WTC11 (cell line): Measurements from ENCODE around the gene GATA1. TPM values are rescaled to one million over a fixed set of nuclear protein-coding genes. Genes with fewer than 3 reads are reported as not detected.

ENCODE experiments used
- ATAC-seq: fragments of 200-7000 bp; cut with Tn5 transposase; 2 replicates; pipeline ENCODE4 v1.10.0; 2021; ENCODE audit warnings: mild to moderate bottlenecking, moderate library complexity
- CTCF ChIA-PET: fragments of 300-600 bp; sonication (Branson Sonifier 250); formaldehyde crosslinking; loops from one replicate; lab custom pipeline; 2021; ENCODE audit warnings: antibody characterized with exemption; lab: Charles Lee
- POLR2A ChIA-PET: fragments of 350-600 bp; sonication (Branson Sonifier 250); formaldehyde crosslinking; loops from one replicate; lab custom pipeline; 2021; ENCODE audit warnings: antibody characterized with exemption; lab: Charles Lee
- DNase-seq: peaks from one replicate; pipeline ENCODE4 v3.0.0; 2021; ENCODE audit warnings: low spot score
- H3K27ac Mint-ChIP-seq: 2 replicates; pipeline ENCODE4 v1.8.0; 2021; ENCODE audit warnings: mixed read lengths
- H3K27me3 Mint-ChIP-seq: 2 replicates; pipeline ENCODE4 v1.8.0; 2021; ENCODE audit warnings: low read depth, mild to moderate bottlenecking, moderate library complexity, mixed read lengths
- H3K36me3 Mint-ChIP-seq: 2 replicates; pipeline ENCODE4 v1.8.0; 2021; ENCODE audit warnings: mixed read lengths
- H3K4me1 Mint-ChIP-seq: 2 replicates; pipeline ENCODE4 v1.8.0; 2022; ENCODE audit warnings: mixed read lengths
- H3K4me3 Mint-ChIP-seq: 2 replicates; pipeline ENCODE4 v1.8.0; 2021; ENCODE audit warnings: mild to moderate bottlenecking, moderate library complexity, mixed read lengths
- H3K9me3 Mint-ChIP-seq: 2 replicates; pipeline ENCODE4 v1.8.0; 2021; ENCODE audit warnings: mixed read lengths
- ATF1 ChIP-seq: sonication (generic); formaldehyde crosslinking; IDR thresholded peaks from 2 replicates; pipeline ENCODE4 v1.8.1; 2023; ENCODE audit warnings: mild to moderate bottlenecking, moderate library complexity, missing genetic modification reagents
- CBFB ChIP-seq: sonication (generic); formaldehyde crosslinking; IDR thresholded peaks from 2 replicates; pipeline ENCODE4 v1.8.1; 2022; ENCODE audit warnings: mild to moderate bottlenecking, low read depth, missing genetic modification reagents
- CREM ChIP-seq: sonication (generic); formaldehyde crosslinking; IDR thresholded peaks from 2 replicates; pipeline ENCODE4 v1.8.1; 2022; ENCODE audit warnings: mild to moderate bottlenecking, missing genetic modification reagents, moderate library complexity
- ELF4 ChIP-seq: sonication (generic); formaldehyde crosslinking; IDR thresholded peaks from 2 replicates; pipeline ENCODE4 v1.8.1; 2022; ENCODE audit warnings: low read depth, mild to moderate bottlenecking, moderate library complexity, missing genetic modification reagents
- GABPB1 ChIP-seq: sonication (generic); formaldehyde crosslinking; IDR thresholded peaks from 2 replicates; pipeline ENCODE4 v1.8.1; 2023; ENCODE audit warnings: mild to moderate bottlenecking, missing genetic modification reagents
- HMGA2 ChIP-seq: fragments of 250-450 bp; sonication (Bioruptor Pico); IDR thresholded peaks from 2 replicates; pipeline ENCODE4 v1.4.0; 2021; ENCODE audit warnings: mild to moderate bottlenecking, moderate library complexity
- JUN ChIP-seq: sonication (generic); formaldehyde crosslinking; IDR thresholded peaks from 2 replicates; pipeline ENCODE4 v1.8.0; 2023; ENCODE audit warnings: mild to moderate bottlenecking, missing genetic modification reagents
- KAT7 ChIP-seq: sonication (generic); formaldehyde crosslinking; IDR thresholded peaks from 2 replicates; pipeline ENCODE4 v1.8.1; 2023; ENCODE audit warnings: missing genetic modification reagents, mild to moderate bottlenecking, borderline replicate concordance
- MXD4 ChIP-seq: fragments of 250-450 bp; sonication (Bioruptor Pico); IDR thresholded peaks from 2 replicates; pipeline ENCODE4 v1.8.0; 2021; ENCODE audit warnings: mild to moderate bottlenecking, moderate library complexity, borderline replicate concordance
- NR1H2 ChIP-seq: sonication (generic); formaldehyde crosslinking; IDR thresholded peaks from 2 replicates; pipeline ENCODE4 v1.9.0; 2021; ENCODE audit warnings: mild to moderate bottlenecking, moderate library complexity, missing genetic modification reagents
- NR3C1 ChIP-seq: sonication (generic); formaldehyde crosslinking; conservative IDR thresholded peaks from 2 replicates; pipeline ENCODE4 v1.8.1; 2023; ENCODE audit warnings: low read depth, mild to moderate bottlenecking, missing genetic modification reagents
- RELA ChIP-seq: sonication (generic); formaldehyde crosslinking; IDR thresholded peaks from 2 replicates; pipeline ENCODE4 v1.8.1; 2022; ENCODE audit warnings: missing genetic modification reagents, mild to moderate bottlenecking, borderline replicate concordance
- SMAD3 ChIP-seq: sonication (generic); formaldehyde crosslinking; IDR thresholded peaks from 2 replicates; pipeline ENCODE4 v1.8.0; 2022; ENCODE audit warnings: missing genetic modification reagents, mild to moderate bottlenecking, borderline replicate concordance
- SMAD4 ChIP-seq: sonication (generic); formaldehyde crosslinking; IDR thresholded peaks from 2 replicates; pipeline ENCODE4 v1.8.0; 2022; ENCODE audit warnings: mild to moderate bottlenecking, missing genetic modification reagents
- SP1 ChIP-seq: sonication (generic); formaldehyde crosslinking; conservative IDR thresholded peaks from 2 replicates; pipeline ENCODE4 v1.8.1; 2022; ENCODE audit warnings: missing genetic modification reagents
- TEAD1 ChIP-seq: sonication (generic); formaldehyde crosslinking; IDR thresholded peaks from 2 replicates; pipeline ENCODE4 v1.8.0; 2022; ENCODE audit warnings: mild to moderate bottlenecking, missing genetic modification reagents
- TEAD4 ChIP-seq: sonication (generic); formaldehyde crosslinking; IDR thresholded peaks from 2 replicates; pipeline ENCODE4 v1.8.0; 2022; ENCODE audit warnings: mild to moderate bottlenecking, missing genetic modification reagents
- ZNF121 ChIP-seq: sonication (generic); formaldehyde crosslinking; IDR thresholded peaks from 2 replicates; pipeline ENCODE4 v1.8.0; 2023; ENCODE audit warnings: missing genetic modification reagents
- ZNF263 ChIP-seq: sonication (generic); formaldehyde crosslinking; IDR thresholded peaks from 2 replicates; pipeline ENCODE4 v1.8.1; 2022; ENCODE audit warnings: low read depth, mild to moderate bottlenecking, moderate library complexity, missing genetic modification reagents
- ZNF416 ChIP-seq: fragments of 250-450 bp; sonication (Bioruptor Pico); IDR thresholded peaks from 2 replicates; pipeline ENCODE4 v1.9.0; 2021; ENCODE audit warnings: mild to moderate bottlenecking, inconsistent platforms
- total RNA-seq: library from RNA; stranded (reverse); gene quantifications from 3 replicates; pipeline ENCODE4 v1.2.3, GENCODE V29; 2021
- TF ChIP-seq, protein P1 (sequence below): fragments of 250-450 bp; sonication (Bioruptor Pico); IDR thresholded peaks from 2 replicates; pipeline ENCODE4 v1.9.0; 2021; ENCODE audit warnings: mild to moderate bottlenecking, borderline replicate concordance
- TF ChIP-seq, protein P2 (sequence below): sonication (generic); formaldehyde crosslinking; IDR thresholded peaks from 2 replicates; pipeline ENCODE4 v1.8.1; 2023; ENCODE audit warnings: mild to moderate bottlenecking, moderate library complexity, missing genetic modification reagents
- TF ChIP-seq, protein P3 (sequence below): fragments of 250-450 bp; sonication (Bioruptor Pico); IDR thresholded peaks from 2 replicates; pipeline ENCODE4 v1.9.0; 2021; ENCODE audit warnings: mild to moderate bottlenecking
- TF ChIP-seq, protein P4 (sequence below): sonication (generic); formaldehyde crosslinking; IDR thresholded peaks from 2 replicates; pipeline ENCODE4 v1.8.1; 2022; ENCODE audit warnings: low read depth, mild to moderate bottlenecking, moderate library complexity, missing genetic modification reagents, borderline replicate concordance
- TF ChIP-seq, protein P5 (sequence below): sonication (generic); formaldehyde crosslinking; IDR thresholded peaks from 2 replicates; pipeline ENCODE4 v1.8.0; 2022; ENCODE audit warnings: mild to moderate bottlenecking, missing genetic modification reagents
- TF ChIP-seq, protein P6 (sequence below): sonication (generic); formaldehyde crosslinking; IDR thresholded peaks from 2 replicates; pipeline ENCODE4 v1.8.1; 2022; ENCODE audit warnings: missing genetic modification reagents, borderline replicate concordance

The GATA1 gene
- total RNA-seq, 1 experiment from 2014 or later, result 0.26 TPM

DNA sequence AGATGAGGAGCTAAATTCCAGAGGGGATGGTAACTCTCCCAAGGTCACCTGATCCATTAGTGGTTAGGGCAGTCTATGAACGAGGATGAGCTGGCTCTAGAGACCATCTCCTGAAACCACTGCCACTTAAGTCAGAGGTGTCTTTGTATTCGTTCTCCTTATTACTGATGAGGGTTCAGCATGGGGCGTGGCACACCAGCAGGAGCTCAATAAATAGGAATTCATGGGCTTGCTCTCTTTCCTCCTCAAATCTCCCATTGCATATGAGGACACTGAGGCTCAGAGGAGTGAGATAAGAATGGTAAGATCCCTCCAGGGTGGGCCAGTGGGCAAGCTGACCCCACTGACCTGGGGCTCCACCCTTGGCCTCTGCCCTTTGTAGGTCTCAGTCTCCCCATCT, 1.7 kb upstream of the GATA1 start (continued):
- TF ChIP-seq, protein P1, sequence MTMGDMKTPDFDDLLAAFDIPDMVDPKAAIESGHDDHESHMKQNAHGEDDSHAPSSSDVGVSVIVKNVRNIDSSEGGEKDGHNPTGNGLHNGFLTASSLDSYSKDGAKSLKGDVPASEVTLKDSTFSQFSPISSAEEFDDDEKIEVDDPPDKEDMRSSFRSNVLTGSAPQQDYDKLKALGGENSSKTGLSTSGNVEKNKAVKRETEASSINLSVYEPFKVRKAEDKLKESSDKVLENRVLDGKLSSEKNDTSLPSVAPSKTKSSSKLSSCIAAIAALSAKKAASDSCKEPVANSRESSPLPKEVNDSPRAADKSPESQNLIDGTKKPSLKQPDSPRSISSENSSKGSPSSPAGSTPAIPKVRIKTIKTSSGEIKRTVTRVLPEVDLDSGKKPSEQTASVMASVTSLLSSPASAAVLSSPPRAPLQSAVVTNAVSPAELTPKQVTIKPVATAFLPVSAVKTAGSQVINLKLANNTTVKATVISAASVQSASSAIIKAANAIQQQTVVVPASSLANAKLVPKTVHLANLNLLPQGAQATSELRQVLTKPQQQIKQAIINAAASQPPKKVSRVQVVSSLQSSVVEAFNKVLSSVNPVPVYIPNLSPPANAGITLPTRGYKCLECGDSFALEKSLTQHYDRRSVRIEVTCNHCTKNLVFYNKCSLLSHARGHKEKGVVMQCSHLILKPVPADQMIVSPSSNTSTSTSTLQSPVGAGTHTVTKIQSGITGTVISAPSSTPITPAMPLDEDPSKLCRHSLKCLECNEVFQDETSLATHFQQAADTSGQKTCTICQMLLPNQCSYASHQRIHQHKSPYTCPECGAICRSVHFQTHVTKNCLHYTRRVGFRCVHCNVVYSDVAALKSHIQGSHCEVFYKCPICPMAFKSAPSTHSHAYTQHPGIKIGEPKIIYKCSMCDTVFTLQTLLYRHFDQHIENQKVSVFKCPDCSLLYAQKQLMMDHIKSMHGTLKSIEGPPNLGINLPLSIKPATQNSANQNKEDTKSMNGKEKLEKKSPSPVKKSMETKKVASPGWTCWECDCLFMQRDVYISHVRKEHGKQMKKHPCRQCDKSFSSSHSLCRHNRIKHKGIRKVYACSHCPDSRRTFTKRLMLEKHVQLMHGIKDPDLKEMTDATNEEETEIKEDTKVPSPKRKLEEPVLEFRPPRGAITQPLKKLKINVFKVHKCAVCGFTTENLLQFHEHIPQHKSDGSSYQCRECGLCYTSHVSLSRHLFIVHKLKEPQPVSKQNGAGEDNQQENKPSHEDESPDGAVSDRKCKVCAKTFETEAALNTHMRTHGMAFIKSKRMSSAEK, result no peak
- TF ChIP-seq GABPB1 (CRISPR knock-in tag), result no peak
- no peak for TF ChIP-seq NR1H2 (CRISPR knock-in tag)
- TF ChIP-seq, protein P2, sequence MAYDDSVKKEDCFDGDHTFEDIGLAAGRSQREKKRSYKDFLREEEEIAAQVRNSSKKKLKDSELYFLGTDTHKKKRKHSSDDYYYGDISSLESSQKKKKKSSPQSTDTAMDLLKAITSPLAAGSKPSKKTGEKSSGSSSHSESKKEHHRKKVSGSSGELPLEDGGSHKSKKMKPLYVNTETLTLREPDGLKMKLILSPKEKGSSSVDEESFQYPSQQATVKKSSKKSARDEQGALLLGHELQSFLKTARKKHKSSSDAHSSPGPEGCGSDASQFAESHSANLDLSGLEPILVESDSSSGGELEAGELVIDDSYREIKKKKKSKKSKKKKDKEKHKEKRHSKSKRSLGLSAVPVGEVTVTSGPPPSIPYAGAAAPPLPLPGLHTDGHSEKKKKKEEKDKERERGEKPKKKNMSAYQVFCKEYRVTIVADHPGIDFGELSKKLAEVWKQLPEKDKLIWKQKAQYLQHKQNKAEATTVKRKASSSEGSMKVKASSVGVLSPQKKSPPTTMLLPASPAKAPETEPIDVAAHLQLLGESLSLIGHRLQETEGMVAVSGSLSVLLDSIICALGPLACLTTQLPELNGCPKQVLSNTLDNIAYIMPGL (CRISPR knock-in tag), result no peak
- TF ChIP-seq CBFB, result no peak
- no peak for TF ChIP-seq ZNF416 (CRISPR knock-in tag)
- TF ChIP-seq, protein P3, sequence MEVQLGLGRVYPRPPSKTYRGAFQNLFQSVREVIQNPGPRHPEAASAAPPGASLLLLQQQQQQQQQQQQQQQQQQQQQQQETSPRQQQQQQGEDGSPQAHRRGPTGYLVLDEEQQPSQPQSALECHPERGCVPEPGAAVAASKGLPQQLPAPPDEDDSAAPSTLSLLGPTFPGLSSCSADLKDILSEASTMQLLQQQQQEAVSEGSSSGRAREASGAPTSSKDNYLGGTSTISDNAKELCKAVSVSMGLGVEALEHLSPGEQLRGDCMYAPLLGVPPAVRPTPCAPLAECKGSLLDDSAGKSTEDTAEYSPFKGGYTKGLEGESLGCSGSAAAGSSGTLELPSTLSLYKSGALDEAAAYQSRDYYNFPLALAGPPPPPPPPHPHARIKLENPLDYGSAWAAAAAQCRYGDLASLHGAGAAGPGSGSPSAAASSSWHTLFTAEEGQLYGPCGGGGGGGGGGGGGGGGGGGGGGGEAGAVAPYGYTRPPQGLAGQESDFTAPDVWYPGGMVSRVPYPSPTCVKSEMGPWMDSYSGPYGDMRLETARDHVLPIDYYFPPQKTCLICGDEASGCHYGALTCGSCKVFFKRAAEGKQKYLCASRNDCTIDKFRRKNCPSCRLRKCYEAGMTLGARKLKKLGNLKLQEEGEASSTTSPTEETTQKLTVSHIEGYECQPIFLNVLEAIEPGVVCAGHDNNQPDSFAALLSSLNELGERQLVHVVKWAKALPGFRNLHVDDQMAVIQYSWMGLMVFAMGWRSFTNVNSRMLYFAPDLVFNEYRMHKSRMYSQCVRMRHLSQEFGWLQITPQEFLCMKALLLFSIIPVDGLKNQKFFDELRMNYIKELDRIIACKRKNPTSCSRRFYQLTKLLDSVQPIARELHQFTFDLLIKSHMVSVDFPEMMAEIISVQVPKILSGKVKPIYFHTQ (CRISPR knock-in tag), result no peak
- no peak for TF ChIP-seq SMAD4 (CRISPR knock-in tag)
- no peak for TF ChIP-seq JUN (CRISPR knock-in tag)
- TF ChIP-seq SMAD3 (CRISPR knock-in tag), result no peak
- TF ChIP-seq ATF1 (CRISPR knock-in tag), result no peak
- TF ChIP-seq TEAD4 (CRISPR knock-in tag), result no peak
- TF ChIP-seq, protein P4, sequence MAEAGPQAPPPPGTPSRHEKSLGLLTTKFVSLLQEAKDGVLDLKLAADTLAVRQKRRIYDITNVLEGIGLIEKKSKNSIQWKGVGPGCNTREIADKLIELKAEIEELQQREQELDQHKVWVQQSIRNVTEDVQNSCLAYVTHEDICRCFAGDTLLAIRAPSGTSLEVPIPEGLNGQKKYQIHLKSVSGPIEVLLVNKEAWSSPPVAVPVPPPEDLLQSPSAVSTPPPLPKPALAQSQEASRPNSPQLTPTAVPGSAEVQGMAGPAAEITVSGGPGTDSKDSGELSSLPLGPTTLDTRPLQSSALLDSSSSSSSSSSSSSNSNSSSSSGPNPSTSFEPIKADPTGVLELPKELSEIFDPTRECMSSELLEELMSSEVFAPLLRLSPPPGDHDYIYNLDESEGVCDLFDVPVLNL, result no peak
- TF ChIP-seq RELA (CRISPR knock-in tag), result no peak
- TF ChIP-seq, all 79 proteins: peak for 0

DNA sequence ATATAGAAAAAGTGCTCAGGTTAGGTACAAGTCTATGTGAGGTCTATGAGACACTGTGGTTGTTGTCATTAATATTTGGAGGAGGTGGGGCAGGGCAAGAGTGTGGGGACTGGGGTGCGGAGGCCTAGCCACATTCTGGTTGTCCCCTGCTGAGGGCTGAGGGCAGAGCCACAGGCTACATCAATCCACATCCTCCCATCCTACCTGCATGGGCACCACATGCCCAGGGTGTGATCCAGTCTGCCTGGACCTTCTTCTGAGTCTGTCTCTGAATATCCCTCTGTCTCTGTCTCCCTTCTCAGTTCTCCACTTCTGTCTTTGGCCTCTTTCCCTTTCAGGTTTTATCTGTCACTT, 1.2 kb upstream of the GATA1 start:
- DNase-seq (no peak), ATAC-seq (no peak)
- Mint-ChIP-seq H3K27ac (no peak overlapping the region), H3K9me3 (no peaks in the 10 kb centered on the region), H3K4me3 (no peak overlapping the region), H3K27me3 (peaks cover 11% of the 10 kb centered on the region), H3K4me1 (no peaks in the 10 kb centered on the region), H3K36me3 (no peaks in the 10 kb centered on the region)
- POLR2A ChIA-PET, result no interaction called here
- CTCF ChIA-PET, result no interaction called here
- TF ChIP-seq, protein P5, sequence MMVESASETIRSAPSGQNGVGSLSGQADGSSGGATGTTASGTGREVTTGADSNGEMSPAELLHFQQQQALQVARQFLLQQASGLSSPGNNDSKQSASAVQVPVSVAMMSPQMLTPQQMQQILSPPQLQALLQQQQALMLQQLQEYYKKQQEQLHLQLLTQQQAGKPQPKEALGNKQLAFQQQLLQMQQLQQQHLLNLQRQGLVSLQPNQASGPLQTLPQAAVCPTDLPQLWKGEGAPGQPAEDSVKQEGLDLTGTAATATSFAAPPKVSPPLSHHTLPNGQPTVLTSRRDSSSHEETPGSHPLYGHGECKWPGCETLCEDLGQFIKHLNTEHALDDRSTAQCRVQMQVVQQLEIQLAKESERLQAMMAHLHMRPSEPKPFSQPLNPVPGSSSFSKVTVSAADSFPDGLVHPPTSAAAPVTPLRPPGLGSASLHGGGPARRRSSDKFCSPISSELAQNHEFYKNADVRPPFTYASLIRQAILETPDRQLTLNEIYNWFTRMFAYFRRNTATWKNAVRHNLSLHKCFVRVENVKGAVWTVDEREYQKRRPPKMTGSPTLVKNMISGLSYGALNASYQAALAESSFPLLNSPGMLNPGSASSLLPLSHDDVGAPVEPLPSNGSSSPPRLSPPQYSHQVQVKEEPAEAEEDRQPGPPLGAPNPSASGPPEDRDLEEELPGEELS, result no peak
- no peak for TF ChIP-seq TEAD1
- TF ChIP-seq ZNF121 (CRISPR knock-in tag), result no peak
- TF ChIP-seq ELF4, result no peak
- TF ChIP-seq, protein P6, sequence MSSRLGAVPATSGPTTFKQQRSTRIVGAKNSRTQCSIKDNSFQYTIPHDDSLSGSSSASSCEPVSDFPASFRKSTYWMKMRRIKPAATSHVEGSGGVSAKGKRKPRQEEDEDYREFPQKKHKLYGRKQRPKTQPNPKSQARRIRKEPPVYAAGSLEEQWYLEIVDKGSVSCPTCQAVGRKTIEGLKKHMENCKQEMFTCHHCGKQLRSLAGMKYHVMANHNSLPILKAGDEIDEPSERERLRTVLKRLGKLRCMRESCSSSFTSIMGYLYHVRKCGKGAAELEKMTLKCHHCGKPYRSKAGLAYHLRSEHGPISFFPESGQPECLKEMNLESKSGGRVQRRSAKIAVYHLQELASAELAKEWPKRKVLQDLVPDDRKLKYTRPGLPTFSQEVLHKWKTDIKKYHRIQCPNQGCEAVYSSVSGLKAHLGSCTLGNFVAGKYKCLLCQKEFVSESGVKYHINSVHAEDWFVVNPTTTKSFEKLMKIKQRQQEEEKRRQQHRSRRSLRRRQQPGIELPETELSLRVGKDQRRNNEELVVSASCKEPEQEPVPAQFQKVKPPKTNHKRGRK (CRISPR knock-in tag), result no peak
- TF ChIP-seq KAT7 (CRISPR knock-in tag), result no peak
- no peak for TF ChIP-seq MXD4
- TF ChIP-seq SP1 (CRISPR knock-in tag), result no peak
- TF ChIP-seq CREM (CRISPR knock-in tag), result no peak
- TF ChIP-seq NR3C1 (CRISPR knock-in tag), result no peak
- no peak for TF ChIP-seq ZNF263 (CRISPR knock-in tag)
- no peak for TF ChIP-seq HMGA2 (CRISPR knock-in tag)
